NCI-H2107 (cell line): ENCODE results near the gene VASP.
"Not testable (repeated sequence)": the region's sequence is repeated elsewhere in the genome, so short reads cannot be mapped to it uniquely, and the experiment has no call there.

ENCODE experiments used
- DNase-seq: peaks from one replicate; lab custom pipeline; 2025; lab: John Stamatoyannopoulos, UW

VASP gene

GRCh38 chr19:45497791-45498190 is 9.5 kb upstream of the VASP start:
- DNase-seq: no peak

GRCh38 chr19:45498411-45499195 is 8.7 kb upstream of the VASP start, which contains the start of gene PPM1N:
TSS of gene PPM1N (plus strand) at chr19:45498443. CDS start at chr19:45498473, 30 bp downstream.
- no peak for DNase-seq

- DNase-seq: no peak
Measured at GRCh38 chr19:45499196-45500180, 7.8 kb upstream of the VASP start.

- no peak for DNase-seq
Measured at GRCh38 chr19:45500918-45501729, 6.2 kb upstream of the VASP start.

GRCh38 chr19:45501730-45502014 is 5.6 kb upstream of the VASP start:
- no peak for DNase-seq

- no peak for DNase-seq
Measured at GRCh38 chr19:45502111-45502510, 5.2 kb upstream of the VASP start.

GRCh38 chr19:45503909-45504308 is 3.4 kb upstream of the VASP start:
- DNase-seq: no peak

GRCh38 chr19:45505151-45505995 is 1.9 kb upstream of the VASP start:
- no peak for DNase-seq

GRCh38 chr19:45505996-45506245 is 1.4 kb upstream of the VASP start:
- DNase-seq: no peak

GRCh38 chr19:45506246-45506988 is 862 bp upstream of the VASP start:
- DNase-seq: peak; percentile 80

- no peak for DNase-seq
Measured at GRCh38 chr19:45507872-45508416, 665 bp downstream of the VASP start.

GRCh38 chr19:45508417-45508860 is 1.2 kb downstream of the VASP start:
- no peak for DNase-seq

- DNase-seq: no peak
Measured at GRCh38 chr19:45508861-45509691, 1.8 kb downstream of the VASP start.

GRCh38 chr19:45509692-45510015 is 2.4 kb downstream of the VASP start:
- DNase-seq: no peak

GRCh38 chr19:45510352-45510751 is 3.1 kb downstream of the VASP start:
- not testable (repeated sequence) for DNase-seq

GRCh38 chr19:45511074-45511473 is 3.8 kb downstream of the VASP start:
- DNase-seq: no peak

GRCh38 chr19:45512881-45513483 is 5.7 kb downstream of the VASP start:
- no peak for DNase-seq

- DNase-seq: no peak
Measured at GRCh38 chr19:45514376-45515051, 7.2 kb downstream of the VASP start.
